ENCODE measurements around the gene PTPN14. TPM values are rescaled to one million over a fixed set of nuclear protein-coding genes. Genes with fewer than 3 reads are reported as not detected.

Gene PTPN14
- total RNA-seq, 3 donors from 2014 or later = 5.8 to 49.0 (median 8.3) TPM

- Histone ChIP-seq H3K4me1 (ENCODE audit: low read depth) (no peaks in the 10 kb centered on the region), H3K9me3 (no peaks in the 10 kb centered on the region), H3K4me3 (no peak overlapping the region), H3K36me3 (ENCODE audit: low read depth) (no peaks in the 10 kb centered on the region)
- ATAC-seq = peak; percentile 10
- DNase-seq = no peak
- TF ChIP-seq CTCF (IDR thresholded peaks at IDR 0.05) = no peak
- intact Hi-C loops (cut with DNase I, micrococcal nuclease) = no loop called here
Observed at GRCh38 chr1:214383381-214384372, 167.7 kb downstream of the PTPN14 start.

GRCh38 chr1:214380986-214381695, 170.3 kb downstream of the PTPN14 start:
- intact Hi-C loops (cut with DNase I, micrococcal nuclease) = no loop called here
- ATAC-seq (no peak), DNase-seq (no peak)
- TF ChIP-seq CTCF (IDR thresholded peaks at IDR 0.05) = no peak
- Histone ChIP-seq H3K4me3 (no peak overlapping the region), H3K4me1 (ENCODE audit: low read depth) (no peaks in the 10 kb centered on the region), H3K9me3 (no peaks in the 10 kb centered on the region), H3K36me3 (ENCODE audit: low read depth) (no peaks in the 10 kb centered on the region)

GRCh38 chr1:214380396-214380795, 171.0 kb downstream of the PTPN14 start:
- Histone ChIP-seq H3K4me1 (ENCODE audit: low read depth) (no peaks in the 10 kb centered on the region), H3K9me3 (no peaks in the 10 kb centered on the region), H3K36me3 (ENCODE audit: low read depth) (no peaks in the 10 kb centered on the region), H3K4me3 (no peak overlapping the region)
- no peak for ATAC-seq
- no peak for TF ChIP-seq CTCF (IDR thresholded peaks at IDR 0.05)
- intact Hi-C loops (cut with DNase I, micrococcal nuclease) = no loop called here
- no peak for DNase-seq

GRCh38 chr1:214379236-214379970, 172.0 kb downstream of the PTPN14 start:
- no peaks in the 10 kb centered on the region for H3K4me1 ChIP-seq (ENCODE audit: low read depth)
- DNase-seq (no peak), ATAC-seq (no peak)
- no peaks in the 10 kb centered on the region for H3K36me3 ChIP-seq (ENCODE audit: low read depth)
- intact Hi-C loops (cut with DNase I, micrococcal nuclease) = no loop called here
- TF ChIP-seq CTCF (IDR thresholded peaks at IDR 0.05) = no peak
- H3K9me3 ChIP-seq = no peaks in the 10 kb centered on the region
- H3K4me3 ChIP-seq = no peak overlapping the region

DNA sequence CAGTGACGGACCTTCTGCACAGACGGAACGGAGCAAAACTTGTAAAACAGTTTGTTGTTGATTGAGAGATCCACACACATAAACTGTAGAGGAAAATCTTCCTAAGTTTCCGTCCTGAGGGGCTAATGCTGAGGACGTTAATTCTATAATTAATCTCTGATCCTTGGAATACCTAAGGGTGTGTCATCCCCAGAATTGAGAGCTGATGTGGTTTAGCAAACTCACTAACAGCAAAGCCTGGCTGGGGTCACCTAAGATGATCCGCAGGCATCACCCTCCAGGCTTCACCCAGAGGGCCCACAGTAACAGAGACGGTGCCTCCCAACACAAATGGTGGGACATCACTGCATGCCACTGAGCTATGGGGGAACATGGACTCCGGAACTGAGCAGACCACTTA, 172.9 kb downstream of the PTPN14 start:
- no peak for ATAC-seq
- Histone ChIP-seq H3K36me3 (ENCODE audit: low read depth) (no peaks in the 10 kb centered on the region), H3K4me1 (ENCODE audit: low read depth) (no peaks in the 10 kb centered on the region), H3K9me3 (no peaks in the 10 kb centered on the region), H3K4me3 (no peak overlapping the region)
- no peak for TF ChIP-seq CTCF (IDR thresholded peaks at IDR 0.05)
- DNase-seq = no peak
- intact Hi-C loops (cut with DNase I, micrococcal nuclease) = no loop called here
